Myocyte (in vitro differentiated cells): ENCODE results near the gene SH3RF2. TPM values are rescaled to one million over a fixed set of nuclear protein-coding genes. Genes with fewer than 3 reads are reported as not detected.
"Not testable (repeated sequence)": the region's sequence is repeated elsewhere in the genome, so short reads cannot be mapped to it uniquely, and the experiment has no call there.

ENCODE experiments used
- DNase-seq: peaks from one replicate; pipeline ENCODE4 v3.0.0-alpha.2; 2012; ENCODE audit warnings: low read depth
- polyA plus RNA-seq: library from polyadenylated mRNA; unstranded; fragments of >200 nt; gene quantifications from one replicate; pipeline ENCODE4 v1.2.1, GENCODE V29; 2012; ENCODE audit warnings: missing spikeins
- total RNA-seq: library from RNA; depleted of rRNA; stranded (reverse); fragments of >200 nt; gene quantifications from 2 replicates; pipeline ENCODE4 v1.2.3, GENCODE V29; 2014

Gene SH3RF2, protein sequence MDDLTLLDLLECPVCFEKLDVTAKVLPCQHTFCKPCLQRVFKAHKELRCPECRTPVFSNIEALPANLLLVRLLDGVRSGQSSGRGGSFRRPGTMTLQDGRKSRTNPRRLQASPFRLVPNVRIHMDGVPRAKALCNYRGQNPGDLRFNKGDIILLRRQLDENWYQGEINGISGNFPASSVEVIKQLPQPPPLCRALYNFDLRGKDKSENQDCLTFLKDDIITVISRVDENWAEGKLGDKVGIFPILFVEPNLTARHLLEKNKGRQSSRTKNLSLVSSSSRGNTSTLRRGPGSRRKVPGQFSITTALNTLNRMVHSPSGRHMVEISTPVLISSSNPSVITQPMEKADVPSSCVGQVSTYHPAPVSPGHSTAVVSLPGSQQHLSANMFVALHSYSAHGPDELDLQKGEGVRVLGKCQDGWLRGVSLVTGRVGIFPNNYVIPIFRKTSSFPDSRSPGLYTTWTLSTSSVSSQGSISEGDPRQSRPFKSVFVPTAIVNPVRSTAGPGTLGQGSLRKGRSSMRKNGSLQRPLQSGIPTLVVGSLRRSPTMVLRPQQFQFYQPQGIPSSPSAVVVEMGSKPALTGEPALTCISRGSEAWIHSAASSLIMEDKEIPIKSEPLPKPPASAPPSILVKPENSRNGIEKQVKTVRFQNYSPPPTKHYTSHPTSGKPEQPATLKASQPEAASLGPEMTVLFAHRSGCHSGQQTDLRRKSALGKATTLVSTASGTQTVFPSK
- total RNA-seq: 1.1 and 1.9 TPM in 2 replicates
- 1.5 TPM for polyA plus RNA-seq

DNA sequence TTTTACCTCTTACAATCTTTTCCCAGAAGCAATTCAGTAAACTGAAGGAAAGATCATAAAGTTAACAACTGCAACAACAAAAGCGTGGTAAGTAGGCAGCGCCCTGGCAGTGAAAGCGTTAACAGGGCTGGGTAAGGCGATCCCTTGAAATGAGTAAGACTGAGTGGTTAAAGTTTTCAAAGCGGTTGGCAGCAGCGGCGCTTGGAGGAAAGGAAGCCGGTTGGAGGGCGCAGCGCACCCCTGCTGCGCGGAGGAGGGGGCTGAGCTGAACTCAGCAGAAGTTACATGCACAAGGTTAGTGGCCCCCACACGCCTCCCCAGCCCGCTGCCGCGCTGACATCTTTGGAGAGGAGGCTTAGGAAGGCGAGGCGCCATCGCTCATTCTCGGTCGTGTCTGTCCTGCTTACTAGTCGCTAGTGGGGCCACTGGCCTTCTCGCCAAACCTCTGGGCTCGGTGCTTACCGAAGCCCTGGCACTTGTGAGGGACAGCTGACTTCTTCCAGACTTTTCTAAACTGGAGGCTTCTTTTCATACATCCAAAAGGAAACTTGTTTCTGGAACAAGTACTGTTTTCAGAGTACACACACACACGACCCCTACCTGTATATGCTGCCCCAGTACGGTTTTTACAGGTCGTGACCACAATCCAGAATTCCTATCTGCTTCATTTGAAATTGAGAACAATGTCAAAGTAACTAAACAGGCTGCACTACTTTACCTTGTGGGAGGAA, at the start of gene SH3RF2:
TSS of gene SH3RF2 (plus strand) at position 178 of the 731 bp plus-strand sequence. CDS start 1,351 bp downstream, outside the sequence.
- DNase-seq: peak; percentile 86

DNA sequence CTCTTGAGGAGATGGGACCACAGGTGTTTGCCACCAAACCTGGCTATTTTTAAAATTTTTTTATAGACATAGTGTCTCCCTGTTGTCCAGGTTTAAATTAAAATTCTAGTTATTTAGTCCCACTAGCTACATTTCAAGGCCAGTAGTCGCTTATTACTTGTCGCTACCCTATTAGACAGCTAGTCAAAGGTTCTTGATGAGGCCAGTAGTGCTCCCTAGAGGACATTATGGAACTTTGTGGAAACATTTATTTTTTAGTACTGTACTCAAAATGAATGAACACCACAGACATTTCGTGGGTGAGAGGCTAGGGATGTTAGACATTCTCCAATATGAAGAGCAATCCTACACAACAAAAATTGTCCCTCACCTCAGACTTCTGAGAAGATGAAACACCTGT, 49.2 kb upstream of the SH3RF2 start:
- DNase-seq: no peak

DNA sequence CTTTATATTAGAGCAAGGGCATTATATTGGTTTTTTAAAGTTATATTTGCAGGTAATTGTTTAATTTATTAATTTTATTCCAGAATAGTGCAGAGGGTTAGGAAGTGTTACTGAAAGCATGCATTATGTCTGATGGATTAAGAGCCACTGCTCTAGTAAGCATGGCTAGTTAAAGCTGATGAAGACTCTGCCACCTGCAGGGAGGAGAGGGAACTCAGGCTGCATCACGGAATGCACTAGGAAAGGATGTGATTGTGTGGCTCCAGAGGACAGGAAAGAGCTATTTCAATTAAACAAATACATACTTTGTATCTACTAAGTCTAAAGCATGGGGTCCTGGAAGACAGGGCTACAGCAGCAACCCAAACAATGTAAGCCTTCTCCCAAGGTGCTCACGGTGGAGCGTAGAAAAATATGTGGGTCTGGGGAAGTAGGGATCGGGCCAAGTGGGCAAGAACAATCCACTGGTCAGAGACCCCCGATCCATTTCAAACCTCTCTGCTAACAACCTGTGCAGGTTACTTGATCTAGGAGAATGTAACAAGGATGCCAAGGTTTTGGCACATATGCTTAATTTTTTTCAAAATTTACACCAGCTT, 48.3 kb upstream of the SH3RF2 start:
- DNase-seq: peak; percentile 51

DNA sequence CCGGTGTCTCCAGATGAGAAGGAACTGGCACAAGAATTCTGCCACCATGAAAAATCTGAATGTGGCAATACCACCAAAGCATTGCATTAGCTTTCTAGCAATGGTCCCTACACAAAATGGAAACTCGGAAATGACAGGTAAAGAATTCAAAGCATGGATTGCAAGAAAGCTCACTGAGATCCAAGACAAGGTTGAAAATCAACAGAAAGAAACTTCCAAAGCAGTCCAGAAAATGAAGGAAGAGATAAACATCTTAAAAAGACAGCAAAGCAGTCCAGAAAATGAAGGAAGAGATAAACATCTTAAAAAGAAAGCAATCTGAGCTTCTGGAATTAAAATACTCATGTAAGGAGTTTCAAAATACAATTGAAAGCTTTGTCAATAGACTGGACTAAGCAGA, 46.8 kb upstream of the SH3RF2 start:
- no peak for DNase-seq

DNA sequence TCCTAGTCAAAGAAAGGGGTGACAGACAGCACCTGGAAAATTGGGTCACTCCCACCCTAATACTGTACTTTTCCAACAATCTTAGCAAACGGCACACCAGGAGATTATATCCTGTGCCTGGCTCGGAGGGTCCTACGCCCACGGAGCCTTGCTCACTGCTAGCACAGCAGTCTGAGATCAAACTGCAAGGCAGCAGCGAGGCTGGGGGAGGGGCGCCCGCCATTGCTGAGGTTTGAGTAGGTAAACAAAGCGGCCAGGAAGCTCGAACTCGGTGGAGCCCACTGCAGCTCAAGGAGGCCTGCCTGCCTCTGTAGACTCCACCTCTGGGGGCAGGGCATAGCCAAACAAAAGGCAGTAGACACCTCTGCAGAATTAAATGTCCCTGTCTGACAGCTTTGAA, 45.0 kb upstream of the SH3RF2 start:
- DNase-seq: not testable (repeated sequence)

DNA sequence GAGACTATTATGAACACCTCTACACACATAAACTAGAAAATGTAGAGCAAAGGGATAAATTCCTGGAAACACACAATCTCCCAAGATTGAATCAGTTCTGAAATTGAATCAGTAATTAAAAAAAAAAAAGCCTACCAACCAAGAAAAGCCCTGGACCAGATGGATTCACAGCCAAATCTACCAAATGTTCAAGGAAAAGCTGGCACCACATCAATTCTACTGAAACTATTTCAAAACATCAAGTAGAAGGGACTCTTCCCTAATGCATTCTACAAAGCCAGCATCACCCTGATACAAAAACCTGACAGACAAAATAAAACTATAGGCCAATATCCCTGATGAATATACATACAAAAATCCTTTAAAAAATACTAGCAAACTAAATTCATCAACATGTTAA, 38.2 kb upstream of the SH3RF2 start:
- DNase-seq: no peak

GRCh38 chr5:145902421-145902820, 34.0 kb upstream of the SH3RF2 start:
- no peak for DNase-seq

GRCh38 chr5:145903113-145903512, 33.3 kb upstream of the SH3RF2 start:
- DNase-seq: no peak

DNA sequence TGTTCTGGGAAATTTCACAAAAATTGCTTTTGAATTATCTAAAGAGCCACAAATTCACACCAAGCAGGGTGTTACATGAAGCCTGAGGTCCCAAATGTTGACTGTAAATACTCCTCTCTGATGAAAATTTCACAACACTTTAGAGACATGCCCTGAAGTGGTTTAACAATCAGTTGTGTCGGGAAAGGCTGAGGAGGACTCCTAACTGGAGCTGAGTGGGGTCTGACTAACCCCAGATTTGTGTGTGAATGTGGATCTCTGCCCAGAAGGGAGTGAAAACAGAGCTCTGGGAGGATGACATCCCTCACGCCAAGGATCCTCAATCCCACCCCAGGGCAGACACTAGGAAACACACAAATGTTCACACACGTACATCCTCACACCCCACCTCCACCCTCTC, 32.5 kb upstream of the SH3RF2 start:
- no peak for DNase-seq

DNA sequence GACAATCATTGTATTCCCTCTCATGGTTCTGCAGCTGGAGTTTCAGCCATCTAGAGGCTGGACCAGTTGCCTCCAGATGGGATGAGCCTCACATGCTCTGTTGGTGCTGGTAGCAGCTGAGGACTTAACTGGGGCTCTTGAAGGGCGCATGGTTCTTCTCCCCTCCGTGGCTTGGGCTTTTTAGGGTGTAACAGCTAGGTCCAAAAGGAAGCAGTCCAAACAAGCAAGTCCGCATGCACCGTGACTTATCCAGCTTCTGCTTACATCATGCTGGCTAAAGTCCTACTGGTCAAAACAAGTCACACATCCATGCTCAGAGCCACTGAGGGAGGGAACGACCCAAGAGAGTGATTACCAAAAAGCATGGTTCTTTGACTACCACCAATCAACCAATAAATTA, 31.6 kb upstream of the SH3RF2 start:
- no peak for DNase-seq

DNA sequence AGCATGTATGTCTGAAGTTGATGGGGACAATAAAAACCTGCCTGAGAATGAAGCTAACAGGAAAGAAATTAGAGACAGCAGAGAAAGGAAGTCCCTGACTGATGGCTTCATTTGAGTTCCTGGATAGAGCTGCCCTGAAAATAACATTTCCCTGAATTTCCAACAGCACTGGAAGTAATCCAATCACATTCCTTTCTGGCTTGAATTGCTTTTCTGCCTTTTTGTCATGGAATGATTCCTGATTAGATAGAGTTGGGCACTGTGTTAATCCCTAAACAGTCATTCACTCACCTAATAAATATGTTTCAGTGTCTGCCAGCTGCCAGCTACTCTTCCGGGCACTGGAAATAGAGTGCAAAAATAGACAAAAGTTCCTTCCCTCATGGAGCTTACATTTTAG, 30.0 kb upstream of the SH3RF2 start:
- DNase-seq: peak; percentile 5

GRCh38 chr5:145908206-145908960, 28.0 kb upstream of the SH3RF2 start:
- DNase-seq: no peak

DNA sequence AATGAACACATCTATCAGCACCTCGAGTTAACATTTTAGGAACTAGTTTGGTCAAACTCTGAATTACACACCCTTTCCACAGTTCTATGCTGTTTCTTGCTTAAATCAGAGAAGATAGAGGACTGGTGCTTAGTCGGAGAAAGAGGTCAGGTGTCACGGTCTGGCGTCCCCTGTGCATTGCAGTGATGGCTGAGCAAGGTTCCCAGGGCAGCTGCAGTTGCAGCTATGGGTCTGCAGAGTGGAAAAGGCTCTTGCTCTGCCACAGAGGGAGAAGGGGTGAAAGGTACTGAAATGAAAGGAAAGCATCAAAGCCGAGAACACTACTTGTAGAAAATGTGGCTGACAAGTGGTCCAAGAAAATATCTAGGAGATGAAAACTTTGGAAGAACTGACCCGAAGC, 25.2 kb upstream of the SH3RF2 start:
- no peak for DNase-seq

DNA sequence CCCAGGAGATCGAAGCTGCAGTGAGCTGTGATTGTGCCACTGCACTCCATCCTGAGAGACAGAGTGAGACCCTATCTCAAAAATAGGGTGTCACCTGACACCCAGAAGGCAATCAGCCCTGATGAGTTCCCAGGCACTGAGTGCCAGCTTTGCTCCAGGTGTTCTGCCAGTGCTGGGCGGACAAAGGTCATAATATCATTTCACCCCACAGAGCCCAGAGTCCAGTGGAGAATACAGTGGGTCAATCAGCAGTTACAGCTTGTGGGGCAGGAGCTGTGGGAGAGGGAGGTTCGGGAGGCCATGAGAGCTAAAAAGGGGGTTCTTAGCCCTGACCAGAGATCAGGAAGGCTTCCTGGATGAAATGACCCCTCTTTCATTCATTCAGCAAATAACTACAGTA, 24.4 kb upstream of the SH3RF2 start:
- DNase-seq: no peak

DNA sequence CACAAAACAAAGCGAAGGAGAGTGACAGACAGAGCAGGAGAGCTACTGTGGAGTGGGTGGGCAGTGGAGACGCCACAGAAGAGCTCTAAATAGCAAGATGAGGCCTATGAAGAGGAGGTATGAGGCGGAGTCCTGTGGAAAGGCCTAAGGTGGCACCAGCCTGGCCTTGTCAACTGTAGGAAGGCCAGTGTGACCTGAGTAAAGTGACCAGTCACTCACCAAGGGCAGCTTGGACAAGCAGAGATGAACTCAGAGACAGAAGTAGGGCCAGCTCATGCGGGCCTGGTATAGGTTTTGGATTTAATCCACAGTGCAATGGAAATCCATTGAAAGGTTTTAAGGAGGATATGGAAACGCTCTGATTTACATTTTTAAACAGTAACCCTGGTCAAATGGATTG, 23.8 kb upstream of the SH3RF2 start:
- DNase-seq: no peak

- DNase-seq: no peak
These were observed 22.7 kb upstream of the SH3RF2 start for GRCh38 chr5:145913701-145914100.

DNA sequence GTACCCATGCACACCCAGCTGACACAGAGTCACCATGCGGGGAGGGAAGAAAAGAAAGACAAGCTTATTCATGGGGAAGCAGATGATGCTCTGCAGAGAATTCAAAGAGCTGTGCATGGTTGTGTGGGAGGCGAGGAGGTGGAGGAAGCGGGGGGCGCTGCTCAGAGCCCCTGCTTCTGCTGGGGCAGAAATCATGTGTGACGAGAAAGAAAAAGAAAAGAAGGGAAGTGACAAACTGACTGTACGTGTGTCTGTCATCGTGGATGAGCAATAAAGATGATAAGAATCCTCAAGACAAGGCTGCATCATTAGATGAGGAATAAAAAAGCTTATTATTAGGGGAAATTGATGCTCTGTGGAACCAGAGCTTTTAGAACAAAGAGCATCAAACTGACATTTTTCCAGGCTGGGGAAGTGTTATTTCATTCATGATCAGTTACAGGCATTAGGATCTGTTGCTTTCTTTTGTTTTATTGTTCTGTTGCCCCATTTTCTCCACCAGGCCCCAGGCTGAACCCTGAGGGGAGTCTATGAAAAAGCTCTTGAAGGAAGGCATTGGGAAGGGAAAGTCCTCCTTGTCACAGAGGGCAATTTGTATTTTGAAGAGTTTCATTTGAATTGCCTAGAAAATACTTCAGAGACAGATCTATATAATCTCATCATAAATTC, 20.3 kb upstream of the SH3RF2 start:
- no peak for DNase-seq

GRCh38 chr5:145917288-145917687, 19.1 kb upstream of the SH3RF2 start:
- no peak for DNase-seq

DNA sequence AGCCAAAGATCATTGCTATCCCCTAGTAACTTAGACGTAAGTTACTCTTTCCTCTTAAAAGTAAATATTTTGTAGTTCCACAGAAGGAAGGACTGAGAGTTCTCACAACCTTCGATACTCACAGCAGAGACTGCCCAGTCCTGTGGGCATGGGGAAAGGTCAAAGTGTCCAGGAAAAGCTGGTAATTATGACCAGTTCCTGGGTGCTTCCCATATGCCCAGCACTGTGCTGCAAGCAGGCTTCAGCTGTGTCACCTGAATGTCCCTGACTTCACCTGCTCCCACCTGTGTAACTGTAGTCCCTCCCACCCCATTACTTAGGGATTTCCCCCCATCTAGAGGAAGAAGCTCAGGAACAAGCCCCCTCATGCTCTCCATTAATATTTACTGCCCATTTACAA, 18.0 kb upstream of the SH3RF2 start:
- no peak for DNase-seq

- no peak for DNase-seq
These were observed 17.0 kb upstream of the SH3RF2 start for GRCh38 chr5:145919413-145919812.
